GM12801 (cell line): ENCODE results near the gene MAP3K8.

Experiments used
- CTCF ChIP-seq: IDR thresholded peaks from one replicate; pipeline ENCODE4 v1.5.1; 2011; ENCODE audit warnings: control low read depth; ENCODE audit not compliant: insufficient read length; ENCODE audit errors: extremely low read depth

Gene MAP3K8

GRCh38 chr10:30434273-30435072 lies 489 bp downstream of the MAP3K8 start:
- no peak for TF ChIP-seq CTCF

GRCh38 chr10:30435073-30435422 lies 1.1 kb downstream of the MAP3K8 start:
- no peak for TF ChIP-seq CTCF

- no peak for TF ChIP-seq CTCF
Observed at GRCh38 chr10:30436191-30436611, 2.2 kb downstream of the MAP3K8 start.

- no peak for TF ChIP-seq CTCF
Observed at GRCh38 chr10:30436671-30437030, 2.7 kb downstream of the MAP3K8 start.

GRCh38 chr10:30437031-30437841 lies 3.3 kb downstream of the MAP3K8 start:
- no peak for TF ChIP-seq CTCF

GRCh38 chr10:30438021-30438850 lies 4.3 kb downstream of the MAP3K8 start:
- no peak for TF ChIP-seq CTCF

- TF ChIP-seq CTCF: no peak
Observed at GRCh38 chr10:30439931-30440330, 5.9 kb downstream of the MAP3K8 start.
